NCI-H226 (cell line): ENCODE measurements around the gene CCDC142.

Experiments used
- DNase-seq: peaks from one replicate; pipeline ENCODE4 v3.0.0-alpha.2; 2015

The CCDC142 gene

GRCh38 chr2:74482801-74483674, at the start of gene CCDC142, which contains the start of gene TTC31:
Gene CCDC142 (minus strand): TSS chr2:74482998. CDS start chr2:74482837, 161 bp downstream.
Gene TTC31 (plus strand): TSS chr2:74483081. CDS start chr2:74483096, 15 bp downstream.
- DNase-seq, result peak; percentile 91

GRCh38 chr2:74532222-74532621, 49.4 kb upstream of the CCDC142 start:
- no peak for DNase-seq

GRCh38 chr2:74531666-74532065, 48.9 kb upstream of the CCDC142 start:
- no peak for DNase-seq

GRCh38 chr2:74530239-74531187, 47.7 kb upstream of the CCDC142 start:
- DNase-seq, result no peak

GRCh38 chr2:74529357-74530238, 46.8 kb upstream of the CCDC142 start, which contains the start of the genes AUP1 and HTRA2:
Gene AUP1 (minus strand): TSS chr2:74529706. CDS start chr2:74529629, 77 bp downstream.
Gene HTRA2 (plus strand): TSS chr2:74529933. CDS start chr2:74530007, 74 bp downstream.
- DNase-seq, result peak; percentile 100

GRCh38 chr2:74528600-74529356, 46.0 kb upstream of the CCDC142 start:
- no peak for DNase-seq

GRCh38 chr2:74527741-74528140, 44.9 kb upstream of the CCDC142 start:
- no peak for DNase-seq

- DNase-seq, result no peak
These were observed 43.9 kb upstream of the CCDC142 start for GRCh38 chr2:74526649-74527230.

- no peak for DNase-seq
These were observed 43.2 kb upstream of the CCDC142 start, which contains the start of gene DQX1 for GRCh38 chr2:74525717-74526648. Gene DQX1 (minus strand): TSS chr2:74526231. CDS start chr2:74525729, 502 bp downstream.

GRCh38 chr2:74524955-74525716, 42.3 kb upstream of the CCDC142 start:
- no peak for DNase-seq

- DNase-seq, result no peak
These were observed 41.2 kb upstream of the CCDC142 start for GRCh38 chr2:74524005-74524404.

- DNase-seq, result no peak
These were observed 39.7 kb upstream of the CCDC142 start for GRCh38 chr2:74522516-74522915.

- DNase-seq, result no peak
These were observed 33.9 kb upstream of the CCDC142 start for GRCh38 chr2:74516650-74517049.

- DNase-seq, result no peak
These were observed 33.3 kb upstream of the CCDC142 start for GRCh38 chr2:74515981-74516633.

- no peak for DNase-seq
These were observed 32.6 kb upstream of the CCDC142 start for GRCh38 chr2:74515271-74515980.

- DNase-seq, result no peak
These were observed 31.8 kb upstream of the CCDC142 start, which contains the start of gene TLX2 for GRCh38 chr2:74514368-74515270. Gene TLX2 (plus strand): TSS chr2:74514450. CDS start chr2:74514807, 357 bp downstream.
